Fibroblast of skin of scalp (primary cell): ENCODE measurements around the gene TNNI3.

Experiments
- DNase-seq: peaks from one replicate; pipeline ENCODE4 v3.0.0-alpha.2; 2013

TNNI3 gene

DNA sequence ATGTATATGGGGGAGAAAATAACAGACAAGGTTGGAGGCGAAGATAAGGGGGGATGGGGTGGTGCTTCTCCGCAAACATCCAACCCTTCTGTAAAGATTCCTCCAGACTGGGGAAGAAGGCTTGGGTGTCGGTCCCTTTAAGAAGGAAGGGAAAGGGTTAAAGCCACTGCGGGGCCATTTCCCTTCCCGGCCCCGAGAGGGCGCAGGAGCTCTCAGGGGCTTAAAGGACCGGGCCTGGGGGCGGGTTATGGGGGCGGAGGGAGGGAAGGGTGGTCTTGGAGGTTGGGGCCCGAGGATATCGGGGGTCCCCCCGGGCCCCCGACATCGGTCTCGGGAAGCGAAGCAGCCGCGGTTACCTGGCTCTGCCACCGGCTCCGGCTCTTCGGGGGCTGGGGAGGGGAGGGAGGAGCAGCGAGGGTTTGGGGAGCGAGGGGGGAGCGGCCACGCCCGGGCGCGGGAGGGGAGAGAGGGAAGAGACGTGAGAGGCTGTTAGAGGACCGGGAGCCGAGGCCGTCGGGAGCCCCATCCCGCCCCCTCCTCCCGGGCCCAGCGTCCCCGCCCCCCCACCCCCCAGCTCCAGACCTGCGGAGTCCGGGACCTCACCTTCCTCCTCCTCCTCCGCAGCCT is 11.3 kb downstream of the TNNI3 start:
- peak; percentile 23 for DNase-seq

- no peak for DNase-seq
These were observed 12.3 kb downstream of the TNNI3 start for GRCh38 chr19:55145232-55145631.

DNA sequence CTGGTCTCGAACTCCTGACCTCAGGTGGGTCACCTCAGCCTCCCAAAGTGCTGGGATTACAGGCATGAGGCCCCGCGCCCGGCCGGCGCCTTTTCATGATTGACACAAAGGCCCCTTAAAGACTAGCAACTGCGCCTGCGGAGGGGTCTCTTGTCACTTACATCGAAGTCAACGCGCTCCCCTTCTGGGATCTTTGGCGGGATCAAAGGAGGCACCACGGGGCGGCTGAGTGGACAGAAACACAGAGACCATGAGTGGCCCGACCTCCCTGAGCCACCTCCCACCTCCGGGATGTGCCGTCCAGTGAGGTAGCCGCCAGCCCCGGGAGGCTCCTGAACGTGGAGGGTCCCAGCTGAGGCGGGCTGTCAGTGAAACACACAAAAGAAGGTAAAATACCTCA is 15.8 kb downstream of the TNNI3 start:
- no peak for DNase-seq

GRCh38 chr19:55137915-55138314 is 19.6 kb downstream of the TNNI3 start:
- no peak for DNase-seq

- DNase-seq = no peak
These were observed 21.0 kb downstream of the TNNI3 start for GRCh38 chr19:55136399-55137102.

DNA sequence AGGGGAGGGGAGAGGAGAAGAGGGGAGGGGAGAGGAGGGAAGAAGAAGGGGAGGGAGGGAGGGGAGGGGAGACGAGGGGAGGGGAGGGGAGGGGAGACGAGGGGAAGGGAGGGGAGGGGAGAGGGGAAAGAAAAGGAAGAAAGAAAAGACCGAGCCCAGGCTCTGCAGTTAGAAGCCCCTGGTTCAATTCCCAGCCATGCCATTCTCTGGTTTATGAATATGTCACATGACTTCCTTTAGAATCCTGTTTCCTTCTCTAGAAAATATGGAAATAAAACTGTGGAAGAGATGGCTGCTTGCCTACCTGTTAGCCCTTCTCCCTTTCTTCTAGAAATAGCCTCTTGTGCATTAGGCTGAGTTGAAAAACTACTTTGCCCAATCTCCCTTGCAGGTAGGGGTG is 22.8 kb downstream of the TNNI3 start:
- DNase-seq = no peak

GRCh38 chr19:55133639-55134444 is 23.7 kb downstream of the TNNI3 start:
- DNase-seq = no peak

GRCh38 chr19:55132453-55133129 is 24.9 kb downstream of the TNNI3 start:
- DNase-seq = no peak

GRCh38 chr19:55131421-55131820 is 26.1 kb downstream of the TNNI3 start:
- DNase-seq = peak; percentile 52

- no peak for DNase-seq
These were observed 38.5 kb downstream of the TNNI3 start for GRCh38 chr19:55119053-55119452.

DNA sequence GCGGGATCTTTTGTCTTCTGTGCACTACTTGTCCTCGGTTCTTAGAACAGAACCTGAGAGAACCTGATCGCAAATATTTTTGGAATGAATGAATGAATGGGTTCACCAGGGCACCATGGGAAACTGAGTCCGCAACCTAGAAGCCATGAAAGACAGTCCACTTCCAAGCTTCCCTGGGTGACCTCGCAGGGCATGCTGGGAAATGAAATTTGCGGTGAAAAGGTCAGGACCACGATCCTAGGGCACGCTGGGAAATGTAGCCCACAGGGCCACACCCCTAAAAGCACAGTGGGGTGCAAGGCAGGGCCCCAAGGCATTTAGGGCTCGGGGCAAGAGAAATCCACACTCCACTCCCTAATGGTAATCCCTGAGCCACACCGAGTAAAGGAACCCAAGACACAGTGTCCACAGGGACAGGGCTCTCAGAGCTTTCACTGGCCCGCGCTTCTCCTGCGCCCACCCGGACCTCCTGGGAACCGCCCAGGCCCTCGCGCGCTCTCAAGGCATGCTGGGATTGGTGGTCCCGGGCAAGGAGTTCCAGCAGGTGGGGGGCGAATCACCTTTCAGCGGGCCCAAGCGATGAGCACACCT is 39.0 kb downstream of the TNNI3 start:
- peak; percentile 60 for DNase-seq

DNA sequence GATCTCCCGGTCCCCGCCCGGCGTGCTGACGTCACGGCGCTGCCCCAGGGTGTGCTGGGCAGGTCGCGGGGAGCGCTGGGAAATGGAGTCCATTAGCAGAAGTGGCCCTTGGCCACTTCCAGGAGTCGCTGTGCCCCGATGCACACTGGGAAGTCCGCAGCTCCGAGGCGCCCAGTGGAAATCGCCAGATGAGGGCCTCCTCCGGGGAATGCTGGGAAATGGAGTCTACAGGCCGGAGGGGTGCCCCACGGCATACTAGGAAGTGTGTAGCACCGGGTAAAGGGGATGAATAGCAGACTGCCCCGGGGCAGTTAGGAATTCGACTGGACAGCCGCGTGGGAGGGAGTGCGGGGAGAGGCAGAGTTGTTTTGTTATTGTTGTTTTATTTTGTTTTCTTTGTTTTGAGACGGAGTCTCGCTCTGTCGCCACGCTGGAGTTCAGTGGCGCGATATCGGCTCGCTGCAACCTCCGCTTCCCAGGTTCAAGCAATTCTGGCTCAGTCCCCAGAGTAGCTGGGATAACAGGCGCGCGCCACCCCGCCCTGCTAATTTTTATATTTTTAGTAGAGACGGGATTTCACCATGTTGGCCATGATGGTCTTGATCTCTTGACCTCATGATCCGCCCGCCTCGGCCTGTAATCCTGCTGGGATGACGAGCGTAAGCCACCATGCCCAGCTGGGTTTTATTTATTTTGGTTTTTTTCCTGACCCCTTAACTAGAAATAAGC is 39.7 kb downstream of the TNNI3 start:
- peak; percentile 99 for DNase-seq

GRCh38 chr19:55116859-55117662 is 40.5 kb downstream of the TNNI3 start, which contains the start of gene PPP1R12C:
TSS of gene PPP1R12C (minus strand) at chr19:55117637. CDS start at chr19:55117543, 94 bp downstream.
- DNase-seq = no peak

DNA sequence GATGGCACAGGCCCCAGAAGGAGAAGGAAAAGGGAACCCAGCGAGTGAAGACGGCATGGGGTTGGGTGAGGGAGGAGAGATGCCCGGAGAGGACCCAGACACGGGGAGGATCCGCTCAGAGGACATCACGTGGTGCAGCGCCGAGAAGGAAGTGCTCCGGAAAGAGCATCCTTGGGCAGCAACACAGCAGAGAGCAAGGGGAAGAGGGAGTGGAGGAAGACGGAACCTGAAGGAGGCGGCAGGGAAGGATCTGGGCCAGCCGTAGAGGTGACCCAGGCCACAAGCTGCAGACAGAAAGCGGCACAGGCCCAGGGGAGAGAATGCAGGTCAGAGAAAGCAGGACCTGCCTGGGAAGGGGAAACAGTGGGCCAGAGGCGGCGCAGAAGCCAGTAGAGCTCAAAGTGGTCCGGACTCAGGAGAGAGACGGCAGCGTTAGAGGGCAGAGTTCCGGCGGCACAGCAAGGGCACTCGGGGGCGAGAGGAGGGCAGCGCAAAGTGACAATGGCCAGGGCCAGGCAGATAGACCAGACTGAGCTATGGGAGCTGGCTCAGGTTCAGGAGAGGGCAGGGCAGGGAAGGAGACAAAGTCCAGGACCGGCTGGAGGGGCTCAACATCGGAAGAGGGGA is 41.2 kb downstream of the TNNI3 start:
- DNase-seq = peak; percentile 60

DNA sequence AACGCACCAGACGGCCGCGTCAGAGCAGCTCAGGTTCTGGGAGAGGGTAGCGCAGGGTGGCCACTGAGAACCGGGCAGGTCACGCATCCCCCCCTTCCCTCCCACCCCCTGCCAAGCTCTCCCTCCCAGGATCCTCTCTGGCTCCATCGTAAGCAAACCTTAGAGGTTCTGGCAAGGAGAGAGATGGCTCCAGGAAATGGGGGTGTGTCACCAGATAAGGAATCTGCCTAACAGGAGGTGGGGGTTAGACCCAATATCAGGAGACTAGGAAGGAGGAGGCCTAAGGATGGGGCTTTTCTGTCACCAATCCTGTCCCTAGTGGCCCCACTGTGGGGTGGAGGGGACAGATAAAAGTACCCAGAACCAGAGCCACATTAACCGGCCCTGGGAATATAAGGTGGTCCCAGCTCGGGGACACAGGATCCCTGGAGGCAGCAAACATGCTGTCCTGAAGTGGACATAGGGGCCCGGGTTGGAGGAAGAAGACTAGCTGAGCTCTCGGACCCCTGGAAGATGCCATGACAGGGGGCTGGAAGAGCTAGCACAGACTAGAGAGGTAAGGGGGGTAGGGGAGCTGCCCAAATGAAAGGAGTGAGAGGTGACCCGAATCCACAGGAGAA is 42.0 kb downstream of the TNNI3 start:
- DNase-seq = no peak

GRCh38 chr19:55114566-55115145 is 42.9 kb downstream of the TNNI3 start:
- DNase-seq = no peak

- peak; percentile 82 for DNase-seq
These were observed 43.9 kb downstream of the TNNI3 start for GRCh38 chr19:55113570-55114039.

DNA sequence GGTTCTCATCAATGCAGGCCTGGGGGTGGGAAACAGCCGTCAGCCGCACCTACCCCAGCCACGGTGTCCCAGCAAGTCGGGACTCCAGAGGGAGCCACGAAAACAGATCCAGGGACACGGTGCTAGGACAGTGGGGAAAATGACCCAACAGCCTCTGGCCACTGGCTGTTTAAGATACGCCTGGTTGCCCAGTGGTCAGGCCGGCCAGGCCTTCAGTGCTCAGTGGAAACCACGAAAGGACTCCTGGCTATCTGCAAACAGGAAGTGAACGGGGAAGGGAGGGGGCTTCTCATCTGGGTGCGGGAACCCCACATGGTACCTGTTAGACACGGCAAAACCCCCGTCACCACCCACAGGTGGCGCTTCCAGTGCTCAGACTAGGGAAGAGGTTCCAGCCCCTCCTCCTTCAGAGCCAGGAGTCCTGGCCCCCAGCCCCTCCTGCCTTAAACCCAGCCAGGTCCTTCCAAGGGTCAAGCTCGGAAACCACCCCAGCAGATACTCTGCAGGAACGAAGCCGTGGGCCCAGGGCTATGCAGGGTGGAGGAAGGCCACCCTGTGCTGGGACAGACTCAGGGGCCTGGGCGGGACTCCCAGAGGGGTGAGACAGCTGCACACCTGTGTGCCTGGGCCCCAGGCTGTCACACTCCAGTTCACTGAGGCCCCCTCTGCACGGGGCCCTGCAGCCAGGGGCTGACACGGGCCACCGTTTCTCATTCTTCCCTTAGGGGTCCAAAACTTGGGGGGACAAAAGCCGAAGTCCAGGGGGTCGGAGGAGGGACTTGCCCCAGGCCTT is 44.6 kb downstream of the TNNI3 start:
- no peak for DNase-seq
